WERI-Rb-1 (cell line): ENCODE measurements around the gene GPR137C.

Experiments used
- DNase-seq: peaks from one replicate; pipeline ENCODE4 v3.0.0-alpha.2; 2020
- H3K27ac ChIP-seq: fragments of 250-450 bp; sonication (Bioruptor Pico); 2 replicates; pipeline ENCODE4 v1.5.1; 2020; ENCODE audit warnings: mild to moderate bottlenecking, moderate library complexity
- H3K27me3 ChIP-seq: fragments of 250-450 bp; sonication (Bioruptor Pico); 2 replicates; pipeline ENCODE4 v1.5.1; 2021; ENCODE audit warnings: mild to moderate bottlenecking, low read depth, moderate library complexity; ENCODE audit not compliant: insufficient read depth, severe bottlenecking
- H3K36me3 ChIP-seq: fragments of 250-450 bp; sonication (Bioruptor Pico); 2 replicates; pipeline ENCODE4 v1.5.1; 2020; ENCODE audit warnings: mild to moderate bottlenecking, moderate library complexity
- H3K4me3 ChIP-seq: 2 replicates; pipeline ENCODE4 v1.5.1; 2011; ENCODE audit warnings: low read depth, mild to moderate bottlenecking, control low read depth, low read length
- H3K9me3 ChIP-seq: fragments of 250-450 bp; sonication (Bioruptor Pico); 2 replicates; pipeline ENCODE4 v1.5.1; 2021; ENCODE audit warnings: mild to moderate bottlenecking, moderate library complexity; ENCODE audit not compliant: severe bottlenecking
- CTCF ChIP-seq: IDR thresholded peaks from 2 replicates; pipeline ENCODE4 v1.5.1; 2011; ENCODE audit warnings: low read depth, mild to moderate bottlenecking, control low read depth, inconsistent platforms, low read length

Gene GPR137C

GRCh38 chr14:52619687-52620086 is 67.1 kb downstream of the GPR137C start:
- no peaks in the 10 kb centered on the region for H3K36me3 ChIP-seq
- no peak overlapping the region for H3K4me3 ChIP-seq
- H3K9me3 ChIP-seq, result no peaks in the 10 kb centered on the region
- DNase-seq, result no peak
- no peak for TF ChIP-seq CTCF
- H3K27me3 ChIP-seq, result no peaks in the 10 kb centered on the region
- H3K27ac ChIP-seq, result no peak overlapping the region

GRCh38 chr14:52640137-52640536 is 87.5 kb downstream of the GPR137C start:
- DNase-seq, result no peak
- no peak overlapping the region for H3K4me3 ChIP-seq
- no peak for TF ChIP-seq CTCF
- no peaks in the 10 kb centered on the region for H3K9me3 ChIP-seq
- H3K36me3 ChIP-seq, result peaks cover 23% of the 10 kb centered on the region
- no peaks in the 10 kb centered on the region for H3K27me3 ChIP-seq
- H3K27ac ChIP-seq, result no peak overlapping the region

- no peaks in the 10 kb centered on the region for H3K27me3 ChIP-seq
- peaks cover 33% of the 10 kb centered on the region for H3K36me3 ChIP-seq
- no peak overlapping the region for H3K27ac ChIP-seq
- no peaks in the 10 kb centered on the region for H3K9me3 ChIP-seq
- no peak for DNase-seq
- TF ChIP-seq CTCF, result no peak
- no peak overlapping the region for H3K4me3 ChIP-seq
Observed at GRCh38 chr14:52641745-52642144, 89.1 kb downstream of the GPR137C start.

- Histone ChIP-seq H3K27me3 (no peaks in the 10 kb centered on the region), H3K9me3 (no peaks in the 10 kb centered on the region), H3K27ac (no peak overlapping the region), H3K36me3 (peaks cover 31% of the 10 kb centered on the region), H3K4me3 (no peak overlapping the region)
- DNase-seq, result no peak
- no peak for TF ChIP-seq CTCF
Observed at GRCh38 chr14:52649511-52649910, 96.9 kb downstream of the GPR137C start.

- Histone ChIP-seq H3K27ac (no peak overlapping the region), H3K9me3 (no peaks in the 10 kb centered on the region), H3K36me3 (peaks cover 26% of the 10 kb centered on the region), H3K27me3 (no peaks in the 10 kb centered on the region), H3K4me3 (no peak overlapping the region)
- TF ChIP-seq CTCF, result no peak
- DNase-seq, result peak; percentile 26
Observed at GRCh38 chr14:52650774-52651173, 98.1 kb downstream of the GPR137C start.

- DNase-seq, result no peak
- H3K36me3 ChIP-seq, result peaks cover 28% of the 10 kb centered on the region
- no peak overlapping the region for H3K4me3 ChIP-seq
- no peak for TF ChIP-seq CTCF
- no peaks in the 10 kb centered on the region for H3K9me3 ChIP-seq
- no peaks in the 10 kb centered on the region for H3K27me3 ChIP-seq
- no peak overlapping the region for H3K27ac ChIP-seq
Observed at GRCh38 chr14:52656905-52657304, 104.3 kb downstream of the GPR137C start.
